Natural killer cell (primary cell): ENCODE data around the gene CNDP1. TPM values are rescaled to one million over a fixed set of nuclear protein-coding genes. Genes with fewer than 3 reads are reported as not detected.
"Not testable (repeated sequence)": the region's sequence is repeated elsewhere in the genome, so short reads cannot be mapped to it uniquely, and the experiment has no call there.

ENCODE experiments used
- ATAC-seq, 3 donors: fragments of 150-1000 bp in 2 of 3; fragments of 200-7000 bp in 1 of 3; cut with Tn5 transposase; 1 replicate in 1 of 3; 2 replicates in 2 of 3; pipeline ENCODE4 v1.10.0; 2021; ENCODE audit warnings: mild to moderate bottlenecking in 2 of 3, moderate library complexity in 2 of 3
- DNase-seq, 2 donors: peaks; one replicate each; pipeline versions ENCODE4 v3.0.0 to v3.0.0-alpha.2; 2013 to 2021; ENCODE audit warnings: mixed read lengths in 1 of 2
- H3K27ac ChIP-seq: one replicate; pipeline ENCODE4 v1.5.1; 2013; ENCODE audit warnings: mild to moderate bottlenecking, low read length
- H3K27me3 ChIP-seq: one replicate; pipeline ENCODE4 v1.6.1; 2013; ENCODE audit warnings: low read length; ENCODE audit not compliant: control insufficient read depth, insufficient read depth
- H3K36me3 ChIP-seq: one replicate; pipeline ENCODE4 v1.6.1; 2013; ENCODE audit warnings: low read length; ENCODE audit not compliant: control insufficient read depth, insufficient read depth
- H3K4me1 ChIP-seq: one replicate; pipeline ENCODE4 v1.6.1; 2013; ENCODE audit warnings: low read length; ENCODE audit not compliant: control insufficient read depth, insufficient read depth
- H3K4me3 ChIP-seq: one replicate; pipeline ENCODE4 v1.5.1; 2013; ENCODE audit warnings: low read length
- H3K9me3 ChIP-seq: one replicate; pipeline ENCODE4 v1.6.1; 2013; ENCODE audit warnings: low read length; ENCODE audit not compliant: control insufficient read depth, insufficient read depth
- H3K27ac Mint-ChIP-seq, 2 donors: one replicate each; pipeline ENCODE4 v1.8.0; 2022; ENCODE audit warnings: mild to moderate bottlenecking in 2 of 2, mixed read lengths in 2 of 2, moderate library complexity in 1 of 2
- H3K27me3 Mint-ChIP-seq, 2 donors: one replicate each; pipeline ENCODE4 v1.8.0; 2022; ENCODE audit warnings: low read depth in 2 of 2, mixed read lengths in 2 of 2
- H3K36me3 Mint-ChIP-seq: one replicate; pipeline ENCODE4 v1.8.0; 2022; ENCODE audit warnings: mixed read lengths
- H3K4me1 Mint-ChIP-seq, 2 donors: one replicate each; pipeline ENCODE4 v1.8.0; 2022; ENCODE audit warnings: mixed read lengths in 2 of 2
- H3K4me3 Mint-ChIP-seq: one replicate; pipeline ENCODE4 v1.8.0; 2022; ENCODE audit warnings: mild to moderate bottlenecking, moderate library complexity, mixed read lengths
- H3K9me3 Mint-ChIP-seq, 2 donors: one replicate each; pipeline ENCODE4 v1.8.0; 2022; ENCODE audit warnings: mixed read lengths in 2 of 2
- CTCF ChIP-seq: fragments of 200-600 bp; IDR thresholded peaks from one replicate; pipeline ENCODE4 v1.8.0; 2022; ENCODE audit warnings: antibody characterized with exemption
- WGBS: methylation state at CpG from one replicate; pipeline ENCODE4 v1.1.7; 2013; ENCODE audit warnings: missing lambda C conversion rate; ENCODE audit not compliant: insufficient coverage; 5-methylcytosine and 5-hydroxymethylcytosine counted together
- intact Hi-C: fragments of 100-400 bp; cut with micrococcal nuclease; formaldehyde crosslinking; loops from one replicate; pipeline ENCODE4 v1.14.2; 2022
- total RNA-seq, 4 donors: library from RNA; stranded (reverse); fragments of 120-200 nt in 1 of 4; gene quantifications; one replicate each; pipeline versions ENCODE4 v1.2.3 to v1.2.4, GENCODE V29; 2013 to 2022

CNDP1 gene
- total RNA-seq, 3 donors from 2014 or later (not counting 1 experiment from before 2014, with no cell fraction given) = 0.31 to 0.60 (median 0.57) TPM

GRCh38 chr18:74562131-74562730 is 27.9 kb downstream of the CNDP1 start:
- intact Hi-C loops = no loop called here
- Histone ChIP-seq H3K27me3 (no peaks in the 10 kb centered on the region), H3K9me3 (no peaks in the 10 kb centered on the region), H3K4me3 (no peak overlapping the region), H3K27ac (no peak overlapping the region), H3K4me1 (no peaks in the 10 kb centered on the region), H3K36me3 (no peaks in the 10 kb centered on the region)
- 89% methylated on average over 4 of the region's 4 CpGs for WGBS
- Mint-ChIP-seq H3K27ac (no peak overlapping the region), H3K27me3 (no peaks in the 10 kb centered on the region), H3K4me1 (no peaks in the 10 kb centered on the region), H3K36me3 (no peaks in the 10 kb centered on the region), H3K9me3 (no peaks in the 10 kb centered on the region), H3K4me3 (no peak overlapping the region)
- ATAC-seq = no peak
- DNase-seq = no peak
- no peak for TF ChIP-seq CTCF

GRCh38 chr18:74562775-74563174 is 28.5 kb downstream of the CNDP1 start:
- no peaks in the 10 kb centered on the region for H3K9me3 ChIP-seq
- H3K4me1 ChIP-seq = no peaks in the 10 kb centered on the region
- Mint-ChIP-seq H3K27ac (no peak overlapping the region), H3K4me1 (no peaks in the 10 kb centered on the region), H3K36me3 (no peaks in the 10 kb centered on the region), H3K4me3 (no peak overlapping the region), H3K27me3 (no peaks in the 10 kb centered on the region), H3K9me3 (no peaks in the 10 kb centered on the region)
- intact Hi-C loops = no loop called here
- 78% methylated on average over 4 of the region's 4 CpGs for WGBS
- ATAC-seq (no peak), DNase-seq (no peak)
- no peaks in the 10 kb centered on the region for H3K27me3 ChIP-seq
- no peak overlapping the region for H3K4me3 ChIP-seq
- TF ChIP-seq CTCF = no peak
- no peak overlapping the region for H3K27ac ChIP-seq
- H3K36me3 ChIP-seq = no peaks in the 10 kb centered on the region

GRCh38 chr18:74563999-74564398 is 29.7 kb downstream of the CNDP1 start:
- 63% methylated on average over 3 of the region's 3 CpGs for WGBS
- DNase-seq (no peak), ATAC-seq (no peak)
- no peak for TF ChIP-seq CTCF
- H3K27ac Mint-ChIP-seq = no peak overlapping the region
- no peaks in the 10 kb centered on the region for H3K4me1 Mint-ChIP-seq
- peaks cover 11 to 12% of the 10 kb centered on the region in 2 donors for H3K27me3 Mint-ChIP-seq
- Histone ChIP-seq H3K4me3 (no peak overlapping the region), H3K27ac (no peak overlapping the region), H3K9me3 (no peaks in the 10 kb centered on the region), H3K36me3 (no peaks in the 10 kb centered on the region), H3K4me1 (no peaks in the 10 kb centered on the region), H3K27me3 (no peaks in the 10 kb centered on the region)
- no peak overlapping the region for H3K4me3 Mint-ChIP-seq
- H3K9me3 Mint-ChIP-seq = no peaks in the 10 kb centered on the region
- no peaks in the 10 kb centered on the region for H3K36me3 Mint-ChIP-seq
- intact Hi-C loops = no loop called here

GRCh38 chr18:74565164-74565563 is 30.9 kb downstream of the CNDP1 start:
- H3K27me3 ChIP-seq, H3K36me3 ChIP-seq, H3K4me3 ChIP-seq, H3K4me1 ChIP-seq, ATAC-seq, H3K9me3 ChIP-seq, H3K36me3 Mint-ChIP-seq, H3K27ac ChIP-seq, H3K9me3 Mint-ChIP-seq, H3K4me1 Mint-ChIP-seq, intact Hi-C loops, H3K4me3 Mint-ChIP-seq, DNase-seq, H3K27ac Mint-ChIP-seq: not testable (repeated sequence)
- H3K27me3 Mint-ChIP-seq = peaks cover 14 to 18% of the 10 kb centered on the region in 2 donors
- 60% methylated on average over 1 of the region's 1 CpG for WGBS

GRCh38 chr18:74565993-74566392 is 31.7 kb downstream of the CNDP1 start:
- H3K27me3 Mint-ChIP-seq = peaks cover 18% of the 10 kb centered on the region in 2 donors
- intact Hi-C loops, H3K27ac Mint-ChIP-seq, H3K36me3 ChIP-seq, ATAC-seq, H3K27me3 ChIP-seq, H3K4me3 Mint-ChIP-seq, H3K27ac ChIP-seq, H3K4me1 Mint-ChIP-seq, H3K9me3 Mint-ChIP-seq, DNase-seq, H3K36me3 Mint-ChIP-seq, H3K4me1 ChIP-seq, H3K9me3 ChIP-seq, H3K4me3 ChIP-seq: not testable (repeated sequence)
- WGBS = 76% methylated on average over 3 of the region's 3 CpGs
